GM21423 (cell line): ENCODE results near the gene NOX4.
"Not testable (repeated sequence)": the region's sequence is repeated elsewhere in the genome, so short reads cannot be mapped to it uniquely, and the experiment has no call there.

Experiments
- ATAC-seq: cut with Tn5 transposase; IDR thresholded peaks from one replicate; pipeline ENCODE4 v1.9.1; 2021; ENCODE audit warnings: mild to moderate bottlenecking, moderate library complexity; ENCODE audit not compliant: unreplicated experiment

The NOX4 gene

GRCh38 chr11:89463266-89463780 is 27.9 kb downstream of the NOX4 start:
- ATAC-seq: no peak

- no peak for ATAC-seq
These were observed 32.5 kb downstream of the NOX4 start for GRCh38 chr11:89458716-89459115.

GRCh38 chr11:89457190-89457589 is 34.0 kb downstream of the NOX4 start:
- ATAC-seq: no peak

GRCh38 chr11:89456681-89457080 is 34.5 kb downstream of the NOX4 start:
- no peak for ATAC-seq

GRCh38 chr11:89452780-89453179 is 38.4 kb downstream of the NOX4 start:
- no peak for ATAC-seq

GRCh38 chr11:89447845-89448244 is 43.3 kb downstream of the NOX4 start:
- no peak for ATAC-seq

- ATAC-seq: no peak
These were observed 47.5 kb downstream of the NOX4 start for GRCh38 chr11:89443361-89444322.

GRCh38 chr11:89442801-89443200 is 48.4 kb downstream of the NOX4 start:
- ATAC-seq: no peak

GRCh38 chr11:89441606-89442005 is 49.6 kb downstream of the NOX4 start:
- ATAC-seq: no peak

GRCh38 chr11:89437317-89437716 is 53.9 kb downstream of the NOX4 start:
- no peak for ATAC-seq

GRCh38 chr11:89436071-89436470 is 55.1 kb downstream of the NOX4 start:
- ATAC-seq: no peak

- no peak for ATAC-seq
These were observed 57.9 kb downstream of the NOX4 start for GRCh38 chr11:89433278-89433677.

GRCh38 chr11:89432182-89432581 is 59.0 kb downstream of the NOX4 start:
- not testable (repeated sequence) for ATAC-seq

GRCh38 chr11:89426501-89426900 is 64.7 kb downstream of the NOX4 start:
- ATAC-seq: not testable (repeated sequence)

- no peak for ATAC-seq
These were observed 69.5 kb downstream of the NOX4 start for GRCh38 chr11:89421718-89422117.

GRCh38 chr11:89420981-89421380 is 70.2 kb downstream of the NOX4 start:
- no peak for ATAC-seq

GRCh38 chr11:89416961-89417360 is 74.2 kb downstream of the NOX4 start:
- ATAC-seq: no peak

GRCh38 chr11:89411112-89411511 is 80.1 kb downstream of the NOX4 start:
- not testable (repeated sequence) for ATAC-seq

- ATAC-seq: not testable (repeated sequence)
These were observed 80.5 kb downstream of the NOX4 start for GRCh38 chr11:89410666-89411065.

- not testable (repeated sequence) for ATAC-seq
These were observed 82.7 kb downstream of the NOX4 start for GRCh38 chr11:89408441-89408840.

- ATAC-seq: no peak
These were observed 85.5 kb downstream of the NOX4 start for GRCh38 chr11:89405629-89406028.

GRCh38 chr11:89391654-89392053 is 99.5 kb downstream of the NOX4 start:
- ATAC-seq: not testable (repeated sequence)
